GM23338 (cell line): ENCODE measurements around the gene DNAJC7.

ENCODE experiments used
- EZH2 ChIP-seq: fragments of 200-600 bp; sonication (generic); IDR thresholded peaks from one replicate; pipeline ENCODE4 v1.8.0; 2017; ENCODE audit warnings: antibody characterized with exemption, mild to moderate bottlenecking, low read depth; ENCODE audit not compliant: unreplicated experiment
- TF ChIP-seq, protein P1 (sequence below): IDR thresholded peaks from one replicate; pipeline ENCODE4 v1.6.1; 2018; ENCODE audit warnings: antibody characterized with exemption; ENCODE audit not compliant: unreplicated experiment
- TF ChIP-seq, protein P2 (sequence below), 2 experiments: fragments of 200-600 bp in 1 of 2; sonication (generic) in 1 of 2; conservative IDR thresholded peaks; 2 replicates each; pipeline versions ENCODE4 v1.5.1 to v1.6.1; 2016 to 2017; ENCODE audit warnings: antibody characterized with exemption in 2 of 2, low read depth in 2 of 2, mild to moderate bottlenecking in 2 of 2, moderate library complexity in 1 of 2

- TF ChIP-seq EZH2: no peak
- TF ChIP-seq, protein P1, sequence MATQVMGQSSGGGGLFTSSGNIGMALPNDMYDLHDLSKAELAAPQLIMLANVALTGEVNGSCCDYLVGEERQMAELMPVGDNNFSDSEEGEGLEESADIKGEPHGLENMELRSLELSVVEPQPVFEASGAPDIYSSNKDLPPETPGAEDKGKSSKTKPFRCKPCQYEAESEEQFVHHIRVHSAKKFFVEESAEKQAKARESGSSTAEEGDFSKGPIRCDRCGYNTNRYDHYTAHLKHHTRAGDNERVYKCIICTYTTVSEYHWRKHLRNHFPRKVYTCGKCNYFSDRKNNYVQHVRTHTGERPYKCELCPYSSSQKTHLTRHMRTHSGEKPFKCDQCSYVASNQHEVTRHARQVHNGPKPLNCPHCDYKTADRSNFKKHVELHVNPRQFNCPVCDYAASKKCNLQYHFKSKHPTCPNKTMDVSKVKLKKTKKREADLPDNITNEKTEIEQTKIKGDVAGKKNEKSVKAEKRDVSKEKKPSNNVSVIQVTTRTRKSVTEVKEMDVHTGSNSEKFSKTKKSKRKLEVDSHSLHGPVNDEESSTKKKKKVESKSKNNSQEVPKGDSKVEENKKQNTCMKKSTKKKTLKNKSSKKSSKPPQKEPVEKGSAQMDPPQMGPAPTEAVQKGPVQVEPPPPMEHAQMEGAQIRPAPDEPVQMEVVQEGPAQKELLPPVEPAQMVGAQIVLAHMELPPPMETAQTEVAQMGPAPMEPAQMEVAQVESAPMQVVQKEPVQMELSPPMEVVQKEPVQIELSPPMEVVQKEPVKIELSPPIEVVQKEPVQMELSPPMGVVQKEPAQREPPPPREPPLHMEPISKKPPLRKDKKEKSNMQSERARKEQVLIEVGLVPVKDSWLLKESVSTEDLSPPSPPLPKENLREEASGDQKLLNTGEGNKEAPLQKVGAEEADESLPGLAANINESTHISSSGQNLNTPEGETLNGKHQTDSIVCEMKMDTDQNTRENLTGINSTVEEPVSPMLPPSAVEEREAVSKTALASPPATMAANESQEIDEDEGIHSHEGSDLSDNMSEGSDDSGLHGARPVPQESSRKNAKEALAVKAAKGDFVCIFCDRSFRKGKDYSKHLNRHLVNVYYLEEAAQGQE: no peak
- TF ChIP-seq, protein P2, sequence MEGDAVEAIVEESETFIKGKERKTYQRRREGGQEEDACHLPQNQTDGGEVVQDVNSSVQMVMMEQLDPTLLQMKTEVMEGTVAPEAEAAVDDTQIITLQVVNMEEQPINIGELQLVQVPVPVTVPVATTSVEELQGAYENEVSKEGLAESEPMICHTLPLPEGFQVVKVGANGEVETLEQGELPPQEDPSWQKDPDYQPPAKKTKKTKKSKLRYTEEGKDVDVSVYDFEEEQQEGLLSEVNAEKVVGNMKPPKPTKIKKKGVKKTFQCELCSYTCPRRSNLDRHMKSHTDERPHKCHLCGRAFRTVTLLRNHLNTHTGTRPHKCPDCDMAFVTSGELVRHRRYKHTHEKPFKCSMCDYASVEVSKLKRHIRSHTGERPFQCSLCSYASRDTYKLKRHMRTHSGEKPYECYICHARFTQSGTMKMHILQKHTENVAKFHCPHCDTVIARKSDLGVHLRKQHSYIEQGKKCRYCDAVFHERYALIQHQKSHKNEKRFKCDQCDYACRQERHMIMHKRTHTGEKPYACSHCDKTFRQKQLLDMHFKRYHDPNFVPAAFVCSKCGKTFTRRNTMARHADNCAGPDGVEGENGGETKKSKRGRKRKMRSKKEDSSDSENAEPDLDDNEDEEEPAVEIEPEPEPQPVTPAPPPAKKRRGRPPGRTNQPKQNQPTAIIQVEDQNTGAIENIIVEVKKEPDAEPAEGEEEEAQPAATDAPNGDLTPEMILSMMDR (conservative IDR thresholded peaks at IDR 0.05; ENCODE audit: low read depth in 2 of 2): no peak
Observed at GRCh38 chr17:41943492-41943891, 73.7 kb downstream of the DNAJC7 start.
